ENCODE measurements around the gene BUD31. TPM values are rescaled to one million over a fixed set of nuclear protein-coding genes. Genes with fewer than 3 reads are reported as not detected.
"Not testable (repeated sequence)": the region's sequence is repeated elsewhere in the genome, so short reads cannot be mapped to it uniquely, and the experiment has no call there.

Gene BUD31
- total RNA-seq, 1 donor from 2014 or later, result 116 TPM

DNA sequence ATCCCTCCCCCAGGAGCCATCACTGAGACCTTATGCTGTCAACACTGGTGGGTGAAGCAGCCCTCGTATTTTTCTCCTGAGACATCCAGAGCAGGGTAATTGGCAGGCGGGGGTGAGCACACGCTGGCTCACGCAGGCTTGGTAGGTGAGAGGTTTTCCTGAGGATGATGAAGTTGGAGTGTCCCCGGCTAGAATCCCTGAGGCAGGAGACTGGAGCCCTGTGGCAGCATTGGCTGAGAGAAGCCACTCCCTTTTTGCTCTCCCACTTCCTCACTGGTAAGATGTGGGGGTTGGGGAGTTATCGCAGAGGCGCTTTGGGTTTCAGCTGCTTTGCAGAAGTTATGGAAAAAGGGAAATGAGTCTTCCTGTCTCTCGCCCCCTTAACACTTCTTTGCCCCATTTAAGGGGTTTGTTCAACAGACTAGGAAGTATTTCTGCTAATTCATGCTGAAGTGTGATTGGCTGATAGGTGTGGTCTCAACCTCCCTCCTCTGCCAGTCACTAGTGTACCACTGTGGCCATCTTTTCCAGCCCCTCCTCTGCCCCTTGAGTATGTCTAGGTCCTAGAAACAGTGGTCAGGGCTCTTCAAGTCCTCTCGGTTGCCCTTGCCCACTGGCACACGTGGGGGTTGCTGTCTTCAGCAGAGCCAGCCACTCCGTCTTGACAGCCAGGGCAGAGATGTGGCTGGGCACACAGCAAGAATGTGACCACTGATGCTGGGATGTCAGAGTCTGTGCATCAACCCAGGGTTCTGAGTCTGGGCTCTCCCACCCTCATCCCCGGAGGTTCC, 28.5 kb upstream of the BUD31 start:
- peak; percentile 43 for DNase-seq (ENCODE audit: low read depth, low spot score)

DNA sequence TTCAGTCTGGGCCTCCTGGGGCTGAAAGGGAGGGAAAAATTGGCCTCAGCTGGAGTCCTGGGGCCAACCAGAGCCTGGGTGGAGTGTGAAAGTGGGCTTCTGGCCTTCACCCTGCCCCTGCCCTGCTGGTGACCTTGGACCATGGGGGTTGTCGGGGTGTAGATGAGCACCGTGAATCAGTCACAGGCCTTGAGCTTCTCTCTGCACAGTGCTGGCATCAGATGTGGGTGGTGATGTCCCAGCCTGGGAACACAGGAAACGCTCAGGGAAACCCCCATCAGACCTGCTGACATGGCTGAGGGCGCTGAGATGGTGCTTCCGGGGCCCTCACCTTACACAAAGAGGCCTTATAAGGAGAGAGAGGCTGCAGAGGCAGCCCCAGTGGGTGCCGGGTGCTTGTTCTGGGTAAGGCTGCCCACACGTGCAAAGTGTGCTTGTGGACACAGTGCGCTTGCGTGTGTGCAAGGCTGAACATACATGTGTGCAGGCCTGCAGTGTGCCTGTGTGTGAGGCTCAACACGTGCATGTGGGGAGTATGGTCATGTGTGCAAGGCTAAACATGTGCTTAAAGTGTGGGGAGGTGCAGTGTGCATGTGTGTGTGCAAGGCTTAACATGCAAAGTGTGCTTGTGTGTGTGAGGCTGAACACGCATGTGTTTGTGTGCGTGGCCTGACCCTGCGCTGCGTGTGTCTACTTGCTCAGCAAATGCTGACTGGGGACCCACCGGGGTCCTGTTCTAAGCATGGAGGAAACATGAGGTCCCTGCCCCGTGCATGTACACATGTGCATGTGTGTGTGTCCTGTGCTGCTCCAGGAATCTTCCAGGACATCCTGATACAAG, 27.7 kb upstream of the BUD31 start:
- DNase-seq (ENCODE audit: low read depth, low spot score), result no peak

DNA sequence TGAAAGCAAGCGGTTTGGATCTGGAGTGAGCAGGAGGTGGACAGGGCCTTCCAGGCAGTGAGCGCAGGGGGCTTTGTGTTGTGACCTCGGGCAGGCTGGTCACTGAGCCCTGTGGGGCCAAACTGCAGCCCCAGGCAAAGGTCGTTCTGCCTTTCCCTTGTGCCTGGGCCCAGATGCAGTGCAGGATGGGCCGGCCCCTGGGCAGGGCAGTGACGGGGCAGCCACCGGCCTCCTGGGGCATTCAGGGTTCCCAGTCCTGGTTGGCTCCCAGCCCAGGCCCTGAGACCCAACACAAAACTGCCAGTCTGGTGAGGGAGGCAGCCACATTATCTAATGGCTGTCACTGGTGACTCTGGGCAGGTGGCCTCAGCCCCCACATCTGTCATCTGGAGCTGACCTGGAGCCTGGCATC, 27.1 kb upstream of the BUD31 start:
- DNase-seq (ENCODE audit: low read depth, low spot score), result no peak

DNA sequence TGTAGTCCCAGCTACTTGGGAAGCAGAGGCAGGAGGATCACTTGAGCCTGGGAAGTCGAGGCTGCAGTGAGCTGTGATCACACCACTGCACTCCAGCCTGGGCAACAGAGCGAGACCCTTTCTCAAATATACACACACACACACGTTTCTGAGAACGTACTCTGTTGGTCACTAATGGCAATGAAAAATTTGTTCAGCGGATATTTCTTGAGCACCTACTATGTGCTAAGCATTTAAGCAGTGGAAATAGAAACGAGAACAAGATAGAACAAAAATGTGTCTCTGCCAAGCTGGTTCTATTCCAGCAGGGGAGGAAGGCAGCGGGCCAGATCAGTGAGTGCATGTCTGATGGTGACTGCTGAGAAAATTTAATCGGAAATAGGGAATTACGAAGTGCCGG, 25.6 kb upstream of the BUD31 start:
- no peak for DNase-seq (ENCODE audit: low read depth, low spot score)

DNA sequence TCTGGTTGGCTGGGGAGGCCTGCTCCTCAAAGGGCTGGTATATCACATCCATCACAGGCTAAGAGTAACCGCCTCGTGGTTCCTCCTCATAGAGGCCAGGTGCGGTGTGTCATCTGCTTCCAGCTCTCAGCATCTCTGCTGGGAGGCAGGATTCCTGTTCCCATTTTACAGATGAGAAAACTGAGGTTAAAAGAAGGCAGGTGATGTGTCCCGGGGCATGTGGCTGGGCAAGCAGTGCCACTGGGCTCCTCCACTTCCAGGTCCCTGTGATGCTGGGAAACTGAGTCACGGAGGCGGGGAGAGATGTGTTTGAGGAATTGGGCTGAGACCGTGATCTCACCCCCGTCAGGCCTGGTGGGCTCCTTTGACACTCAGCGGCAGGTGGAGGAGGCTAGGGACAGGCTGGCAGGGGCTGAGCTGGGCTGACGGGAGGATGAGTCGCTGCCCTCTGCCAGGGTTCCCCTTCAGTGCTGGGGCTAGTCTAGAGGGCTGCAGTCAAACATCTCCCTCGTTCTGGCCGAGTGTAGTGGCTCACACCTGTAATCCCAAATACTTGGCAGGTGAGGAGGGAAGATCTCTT, 24.9 kb upstream of the BUD31 start:
- DNase-seq (ENCODE audit: low read depth, low spot score), result no peak

DNA sequence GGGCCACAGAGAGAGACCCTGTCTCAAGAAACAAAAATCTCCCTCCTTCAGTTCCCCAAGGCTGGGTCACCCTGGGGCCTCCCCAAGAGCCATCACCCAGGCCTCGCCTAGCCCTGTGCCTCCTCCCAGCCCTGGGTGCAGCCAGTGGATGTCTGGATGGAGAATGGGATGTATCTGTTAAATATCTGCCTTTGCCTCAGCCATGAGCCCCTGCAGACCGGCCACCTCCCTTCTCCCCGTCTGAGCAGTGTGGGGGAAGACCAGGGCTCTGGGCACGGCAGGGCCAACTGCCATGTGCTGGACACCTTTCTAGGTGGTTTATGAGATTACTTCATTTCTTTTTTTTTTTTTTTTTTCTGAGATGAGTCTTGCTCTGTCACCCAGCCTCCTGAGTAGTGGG, 24.2 kb upstream of the BUD31 start:
- DNase-seq (ENCODE audit: low read depth, low spot score), result no peak

DNA sequence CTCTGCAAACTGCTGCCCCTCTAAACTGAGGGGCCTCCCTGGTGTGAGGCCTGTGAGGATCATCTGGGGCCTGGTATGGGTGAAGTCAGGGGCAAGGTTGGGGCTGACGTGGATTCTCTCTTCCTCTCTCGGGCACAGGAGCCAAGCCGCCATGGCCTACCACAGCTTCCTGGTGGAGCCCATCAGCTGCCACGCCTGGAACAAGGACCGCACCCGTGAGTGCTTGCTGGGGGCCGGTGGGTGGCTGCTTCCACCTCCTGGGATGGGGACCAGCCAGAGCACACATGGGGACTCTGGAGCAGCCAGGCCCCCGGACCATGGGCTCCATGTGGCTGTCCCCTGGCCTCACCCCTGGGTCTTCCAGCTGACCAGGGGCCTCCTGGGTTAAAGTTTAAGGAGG, 23.2 kb upstream of the BUD31 start:
- DNase-seq (ENCODE audit: low read depth, low spot score), result no peak

DNA sequence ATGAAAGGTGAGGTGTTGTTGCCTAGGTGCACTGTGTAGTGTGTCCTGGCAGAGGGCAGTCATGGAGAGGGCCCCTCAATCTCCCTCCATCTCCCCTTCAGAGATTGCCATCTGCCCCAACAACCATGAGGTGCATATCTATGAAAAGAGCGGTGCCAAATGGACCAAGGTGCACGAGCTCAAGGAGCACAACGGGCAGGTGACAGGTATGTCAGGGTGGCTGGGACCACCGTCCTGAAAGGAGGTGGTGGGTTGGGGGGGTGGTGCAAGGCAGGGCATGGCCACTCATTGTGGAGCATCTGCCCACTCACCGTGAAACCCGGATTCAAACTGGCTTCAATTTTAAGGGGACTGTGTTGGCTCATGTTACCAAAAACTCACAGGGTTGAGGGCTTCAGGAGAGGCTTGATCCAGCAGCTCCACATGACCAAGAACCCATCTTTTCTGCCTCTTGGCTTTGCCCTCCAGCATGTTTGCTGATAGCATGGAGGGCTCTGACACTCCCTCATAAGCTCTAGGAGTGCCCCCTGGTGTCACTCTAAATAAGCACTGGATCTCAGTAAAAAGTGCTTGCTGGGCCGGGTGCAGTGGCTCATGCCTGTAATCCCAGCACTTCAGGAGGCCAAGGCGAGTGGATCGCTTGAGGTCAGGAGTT, 22.1 kb upstream of the BUD31 start:
- DNase-seq (ENCODE audit: low read depth, low spot score), result no peak

DNA sequence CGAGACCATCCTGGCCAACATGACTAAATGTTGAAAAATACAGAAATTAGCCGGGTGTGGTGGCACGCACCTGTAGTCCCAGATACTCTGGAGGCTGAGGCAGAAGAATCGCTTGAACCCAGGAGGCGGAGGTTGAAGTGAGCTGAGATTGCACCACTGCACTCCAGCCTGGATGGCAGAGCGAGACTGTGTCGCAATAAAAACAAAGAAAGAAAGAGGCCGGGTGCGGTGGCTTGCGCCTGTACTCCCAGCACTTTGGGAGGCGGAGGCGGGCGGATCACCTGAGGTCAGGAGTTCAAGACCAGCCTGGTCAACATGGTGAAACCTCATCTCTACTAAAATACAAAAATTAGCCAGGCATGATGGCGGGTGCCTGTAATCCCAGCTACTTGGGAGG, 21.5 kb upstream of the BUD31 start:
- not testable (repeated sequence) for DNase-seq (ENCODE audit: low read depth, low spot score)

DNA sequence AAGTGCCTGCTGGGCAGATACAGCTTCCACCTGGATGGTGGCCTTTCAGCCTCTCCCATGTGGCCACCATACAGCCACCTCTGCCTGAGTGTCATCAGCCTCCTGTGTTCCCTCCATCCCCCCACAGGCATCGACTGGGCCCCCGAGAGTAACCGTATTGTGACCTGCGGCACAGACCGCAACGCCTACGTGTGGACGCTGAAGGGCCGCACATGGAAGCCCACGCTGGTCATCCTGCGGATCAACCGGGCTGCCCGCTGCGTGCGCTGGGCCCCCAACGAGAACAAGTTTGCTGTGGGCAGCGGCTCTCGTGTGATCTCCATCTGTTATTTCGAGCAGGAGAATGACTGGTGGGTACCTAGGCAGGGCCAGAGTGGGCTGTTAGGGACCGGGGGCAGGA, 20.9 kb upstream of the BUD31 start:
- DNase-seq (ENCODE audit: low read depth, low spot score), result no peak

DNA sequence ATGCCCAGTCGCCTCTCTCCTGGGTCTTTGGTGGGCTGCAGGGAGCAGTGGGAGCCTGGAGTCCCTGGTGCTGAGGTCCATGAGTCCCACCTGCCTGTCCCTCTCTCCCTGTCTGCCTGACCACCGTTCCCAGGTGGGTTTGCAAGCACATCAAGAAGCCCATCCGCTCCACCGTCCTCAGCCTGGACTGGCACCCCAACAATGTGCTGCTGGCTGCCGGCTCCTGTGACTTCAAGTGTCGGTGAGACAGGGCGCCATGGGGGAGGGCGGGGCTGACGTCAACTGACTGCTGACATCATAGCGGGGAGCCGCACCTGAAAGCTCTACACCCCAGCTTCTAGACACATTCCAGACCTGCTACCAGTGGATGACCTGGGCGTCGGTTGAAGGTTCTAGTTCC, 19.0 kb upstream of the BUD31 start:
- no peak for DNase-seq (ENCODE audit: low read depth, low spot score)

DNA sequence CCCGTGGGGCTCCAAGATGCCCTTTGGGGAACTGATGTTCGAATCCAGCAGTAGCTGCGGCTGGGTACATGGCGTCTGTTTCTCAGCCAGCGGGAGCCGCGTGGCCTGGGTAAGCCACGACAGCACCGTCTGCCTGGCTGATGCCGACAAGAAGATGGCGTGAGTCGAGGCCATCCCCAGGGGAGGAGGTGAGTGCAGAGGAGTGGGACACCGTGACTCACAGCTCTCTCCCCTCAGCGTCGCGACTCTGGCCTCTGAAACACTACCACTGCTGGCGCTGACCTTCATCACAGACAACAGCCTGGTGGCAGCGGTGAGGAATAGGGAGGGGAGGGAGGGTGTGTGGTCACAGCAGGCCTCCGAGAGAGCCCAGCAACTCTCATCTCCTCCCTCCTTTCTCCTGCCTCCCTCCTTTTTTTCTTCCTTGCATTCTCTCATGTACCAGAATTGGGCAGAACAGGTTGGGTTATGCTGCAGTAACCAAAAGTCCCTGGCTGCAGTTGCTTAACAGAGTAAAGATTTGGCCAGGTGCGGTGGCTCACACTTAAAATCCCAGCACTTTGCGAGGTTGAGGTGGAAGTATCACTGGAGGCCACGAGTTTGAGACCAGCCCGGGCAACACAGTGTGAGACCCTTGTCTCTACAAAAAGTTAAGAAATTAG, 17.7 kb upstream of the BUD31 start:
- DNase-seq (ENCODE audit: low read depth, low spot score), result no peak

DNA sequence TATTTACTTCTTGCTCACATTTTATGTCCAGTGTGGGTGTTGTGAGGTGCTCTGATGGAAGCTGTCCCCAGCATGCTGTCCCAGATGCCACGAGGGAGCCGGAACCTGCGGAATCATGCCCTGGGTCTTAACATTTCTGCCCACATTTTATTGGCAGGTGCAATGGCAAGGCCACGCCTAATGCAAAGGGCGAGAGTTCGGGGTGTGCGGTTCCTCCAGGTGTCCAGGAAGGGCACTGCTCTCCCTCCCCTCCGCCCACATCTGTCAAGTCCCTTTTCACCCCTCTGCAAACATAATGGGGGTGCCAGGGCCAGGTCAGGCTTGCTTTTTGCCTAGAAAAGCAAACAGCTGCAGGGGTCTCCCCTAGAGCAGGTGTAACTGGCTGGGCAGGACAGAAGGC, 16.7 kb upstream of the BUD31 start:
- no peak for DNase-seq (ENCODE audit: low read depth, low spot score)

DNA sequence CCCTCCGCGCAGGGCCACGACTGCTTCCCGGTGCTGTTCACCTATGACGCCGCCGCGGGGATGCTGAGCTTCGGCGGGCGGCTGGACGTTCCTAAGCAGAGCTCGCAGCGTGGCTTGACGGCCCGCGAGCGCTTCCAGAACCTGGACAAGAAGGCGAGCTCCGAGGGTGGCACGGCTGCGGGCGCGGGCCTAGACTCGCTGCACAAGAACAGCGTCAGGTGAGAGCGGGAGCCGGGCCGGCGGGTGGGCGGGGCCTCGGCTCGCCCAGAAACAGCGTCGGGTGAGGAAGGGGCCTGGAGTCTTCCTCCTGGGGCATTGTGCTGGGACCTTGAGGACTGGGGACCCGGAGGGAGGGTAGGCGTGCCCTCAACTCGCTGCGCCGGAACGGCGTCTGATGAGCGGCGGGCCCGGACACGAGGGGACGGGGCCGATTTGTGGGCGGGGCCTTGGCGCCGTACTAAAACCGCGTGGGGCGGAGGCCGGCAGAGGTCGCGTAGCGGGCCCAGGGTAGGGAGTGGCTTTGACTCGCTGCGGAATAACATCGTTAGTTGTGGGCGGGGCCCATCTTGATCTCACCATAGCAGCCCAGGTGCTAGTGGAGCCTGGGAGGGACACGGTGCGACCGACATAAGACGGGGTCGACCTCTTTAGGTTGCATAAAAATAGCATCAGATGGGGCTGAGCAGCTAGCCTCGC, 16.0 kb upstream of the BUD31 start:
- DNase-seq (ENCODE audit: low read depth, low spot score), result no peak

DNA sequence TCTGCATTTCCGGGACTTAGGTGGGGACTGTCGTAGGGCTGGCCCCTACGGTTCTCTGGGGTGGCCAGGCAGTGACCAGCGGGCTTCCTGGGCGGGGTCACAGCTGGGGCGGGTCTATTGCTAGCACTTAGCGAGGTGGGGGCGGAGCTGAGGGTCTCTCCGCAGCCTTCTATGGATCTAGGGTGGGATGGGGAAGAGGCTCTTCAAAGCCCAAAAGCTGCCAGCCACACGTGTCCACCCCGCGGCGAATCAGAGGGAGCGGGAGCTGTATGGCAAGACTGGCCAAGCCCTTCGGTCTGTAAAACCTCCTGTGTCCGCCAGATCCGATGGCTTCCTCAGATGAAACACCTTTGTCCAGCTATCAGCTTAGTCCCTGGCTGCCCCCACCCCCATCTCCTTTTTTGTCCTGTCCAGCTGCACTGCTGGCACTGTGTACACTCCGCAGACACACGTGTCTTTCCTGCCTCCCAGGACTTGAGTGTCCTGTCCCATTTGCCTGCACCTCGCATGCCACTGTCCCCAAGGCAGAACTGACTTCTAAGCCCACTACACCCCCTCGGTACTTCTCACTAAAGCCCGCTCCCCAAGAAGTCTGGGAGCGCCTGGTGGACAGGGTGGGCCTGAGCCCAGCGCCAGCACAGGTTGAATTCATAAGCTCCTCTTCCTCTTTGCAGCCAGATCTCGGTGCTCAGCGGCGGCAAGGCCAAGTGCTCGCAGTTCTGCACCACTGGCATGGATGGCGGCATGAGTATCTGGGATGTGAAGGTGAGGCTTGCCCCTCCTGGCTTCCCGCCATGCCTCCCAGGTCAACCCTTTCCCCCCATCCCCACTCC, 15.2 kb upstream of the BUD31 start:
- no peak for DNase-seq (ENCODE audit: low read depth, low spot score)

DNA sequence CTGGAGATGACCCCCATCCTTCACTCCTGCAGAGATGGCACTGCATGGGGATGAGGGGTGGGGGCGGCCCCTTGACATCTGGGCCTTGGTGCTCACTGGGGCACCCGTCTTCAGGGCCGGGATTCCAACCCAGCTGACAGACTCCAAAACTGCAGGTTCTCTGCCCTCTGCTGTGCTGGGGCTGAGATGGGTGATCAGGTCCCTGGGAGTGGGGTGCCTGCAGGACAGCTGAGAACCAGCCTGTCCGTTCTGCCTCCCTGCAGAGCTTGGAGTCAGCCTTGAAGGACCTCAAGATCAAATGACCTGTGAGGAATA, 14.6 kb upstream of the BUD31 start:
- no peak for DNase-seq (ENCODE audit: low read depth, low spot score)

DNA sequence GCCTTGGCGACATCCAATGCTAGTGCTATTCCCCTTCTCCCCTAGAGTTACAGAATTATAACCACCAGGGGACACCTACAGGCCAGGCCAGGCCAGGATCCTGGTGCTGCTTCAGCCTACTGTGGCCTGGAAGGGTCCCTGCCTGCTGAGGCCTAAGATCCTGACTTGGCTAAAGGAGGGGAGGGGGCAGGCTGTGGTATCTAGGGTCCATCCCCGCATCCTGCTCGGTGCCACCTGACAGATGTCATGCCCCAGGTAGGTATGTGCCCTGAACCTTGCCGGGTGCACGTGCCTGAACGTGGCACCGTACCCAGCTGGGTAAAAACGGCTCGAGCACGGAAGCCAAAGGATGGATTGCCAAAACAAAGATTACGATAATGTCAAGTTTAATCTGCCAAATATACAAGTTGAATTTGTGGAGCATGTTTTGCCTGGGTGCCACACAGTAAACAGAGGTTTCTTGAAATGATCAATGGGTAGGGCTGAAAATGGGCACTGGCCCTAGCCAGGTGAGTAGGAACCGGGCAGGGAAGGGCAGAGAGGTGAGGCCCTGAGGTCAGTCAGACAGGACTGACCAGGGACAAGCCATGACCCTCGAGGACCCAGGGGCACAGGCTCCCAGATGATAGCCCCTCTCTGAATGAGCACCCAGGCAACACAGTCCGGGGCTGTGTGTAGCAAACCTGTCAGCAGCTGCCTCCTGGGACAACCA, 13.0 kb upstream of the BUD31 start:
- DNase-seq (ENCODE audit: low read depth, low spot score), result no peak

DNA sequence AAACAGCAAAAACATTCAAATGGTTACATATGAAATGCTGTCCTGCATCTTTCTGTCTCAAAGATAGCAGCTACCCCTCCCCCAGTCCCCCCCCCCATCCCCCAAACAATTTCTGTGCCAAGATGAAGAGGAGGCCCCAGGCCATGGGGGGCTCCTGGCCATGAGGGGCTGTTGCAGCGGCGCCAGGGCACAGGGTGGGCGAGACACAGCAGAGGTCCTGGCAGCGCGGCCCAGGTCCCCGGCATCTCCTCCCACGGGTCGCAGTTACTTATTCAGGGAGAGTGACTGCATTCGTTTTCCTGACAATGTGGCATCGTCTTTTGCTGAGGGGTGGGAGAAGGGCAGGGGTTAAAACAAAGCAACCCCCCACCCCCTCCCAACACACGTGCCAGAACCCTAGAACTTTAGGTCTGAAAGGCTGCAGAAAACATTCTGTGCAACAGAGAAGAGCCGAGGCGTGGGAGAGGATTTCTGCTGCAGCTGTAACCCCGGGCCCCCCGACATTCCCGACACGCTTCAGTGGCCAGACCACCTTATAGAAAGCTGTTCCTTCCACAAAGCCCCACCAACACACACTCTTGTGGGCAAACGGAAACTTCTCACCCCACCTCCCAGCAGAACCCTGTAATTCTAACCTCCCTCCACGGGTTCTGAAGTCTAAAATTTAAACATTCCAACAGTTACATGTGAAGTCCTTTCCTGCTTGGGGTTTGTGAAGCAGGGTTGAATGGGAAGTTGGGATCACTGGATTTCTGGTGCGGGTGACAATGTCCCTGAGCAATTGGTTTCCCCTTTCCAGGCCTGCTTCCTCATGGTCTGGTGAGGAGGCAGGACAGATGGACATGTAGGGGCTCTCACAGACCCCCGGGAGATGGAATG, 12.1 kb upstream of the BUD31 start:
- DNase-seq (ENCODE audit: low read depth, low spot score), result no peak
